HG02798 (cell line): Measurements from ENCODE around the gene SORL1.
"Not testable (repeated sequence)": the region's sequence is repeated elsewhere in the genome, so short reads cannot be mapped to it uniquely, and the experiment has no call there.

Source experiments
- ATAC-seq: cut with Tn5 transposase; IDR thresholded peaks from one replicate; pipeline ENCODE4 v1.9.1; 2021; ENCODE audit warnings: mild to moderate bottlenecking; ENCODE audit not compliant: unreplicated experiment, poor library complexity

Gene SORL1

GRCh38 chr11:121608545-121609098 lies 156.5 kb downstream of the SORL1 start:
- no peak for ATAC-seq

- ATAC-seq, result no peak
Observed at GRCh38 chr11:121610706-121611105, 158.6 kb downstream of the SORL1 start.

- no peak for ATAC-seq
Observed at GRCh38 chr11:121611242-121611641, 159.1 kb downstream of the SORL1 start.

- no peak for ATAC-seq
Observed at GRCh38 chr11:121613724-121614123, 161.6 kb downstream of the SORL1 start.

- ATAC-seq, result no peak
Observed at GRCh38 chr11:121614636-121615240, 162.6 kb downstream of the SORL1 start.

GRCh38 chr11:121615501-121615900 lies 163.4 kb downstream of the SORL1 start:
- no peak for ATAC-seq

GRCh38 chr11:121618516-121618915 lies 166.4 kb downstream of the SORL1 start:
- no peak for ATAC-seq

- ATAC-seq, result no peak
Observed at GRCh38 chr11:121625777-121626506, 173.8 kb downstream of the SORL1 start.

- no peak for ATAC-seq
Observed at GRCh38 chr11:121626507-121626875, 174.4 kb downstream of the SORL1 start.

- no peak for ATAC-seq
Observed at GRCh38 chr11:121626980-121627379, 174.9 kb downstream of the SORL1 start.

GRCh38 chr11:121630041-121630440 lies 177.9 kb downstream of the SORL1 start:
- no peak for ATAC-seq

GRCh38 chr11:121631456-121631855 lies 179.3 kb downstream of the SORL1 start:
- no peak for ATAC-seq

- ATAC-seq, result no peak
Observed at GRCh38 chr11:121634273-121634672, 182.2 kb downstream of the SORL1 start.

- ATAC-seq, result no peak
Observed at GRCh38 chr11:121634889-121635288, 182.8 kb downstream of the SORL1 start.

- ATAC-seq, result no peak
Observed at GRCh38 chr11:121636081-121636799, 184.1 kb downstream of the SORL1 start.

- ATAC-seq, result no peak
Observed at GRCh38 chr11:121636800-121637176, 184.7 kb downstream of the SORL1 start.

GRCh38 chr11:121637587-121637986 lies 185.5 kb downstream of the SORL1 start:
- ATAC-seq, result not testable (repeated sequence)

GRCh38 chr11:121643479-121644186 lies 191.5 kb downstream of the SORL1 start:
- no peak for ATAC-seq

GRCh38 chr11:121644187-121644512 lies 192.0 kb downstream of the SORL1 start:
- no peak for ATAC-seq

- ATAC-seq, result no peak
Observed at GRCh38 chr11:121645001-121645400, 192.9 kb downstream of the SORL1 start.

- ATAC-seq, result no peak
Observed at GRCh38 chr11:121645596-121645995, 193.5 kb downstream of the SORL1 start.
